Endometrium (tissue), 2 donors: ENCODE data around the gene C17orf107.
"Not testable (repeated sequence)": the region's sequence is repeated elsewhere in the genome, so short reads cannot be mapped to it uniquely, and the experiment has no call there.

Experiments
- FAIRE-seq: peaks from 2 replicates; lab custom pipeline; 2012; peaks lifted over from hg19 to GRCh38; lab: Jason Lieb, UNC
- donor health status: control.
- donor health status: control.

C17orf107 gene

GRCh38 chr17:4901108-4901647 is 1.8 kb downstream of the C17orf107 start:
- FAIRE-seq = no peak

DNA sequence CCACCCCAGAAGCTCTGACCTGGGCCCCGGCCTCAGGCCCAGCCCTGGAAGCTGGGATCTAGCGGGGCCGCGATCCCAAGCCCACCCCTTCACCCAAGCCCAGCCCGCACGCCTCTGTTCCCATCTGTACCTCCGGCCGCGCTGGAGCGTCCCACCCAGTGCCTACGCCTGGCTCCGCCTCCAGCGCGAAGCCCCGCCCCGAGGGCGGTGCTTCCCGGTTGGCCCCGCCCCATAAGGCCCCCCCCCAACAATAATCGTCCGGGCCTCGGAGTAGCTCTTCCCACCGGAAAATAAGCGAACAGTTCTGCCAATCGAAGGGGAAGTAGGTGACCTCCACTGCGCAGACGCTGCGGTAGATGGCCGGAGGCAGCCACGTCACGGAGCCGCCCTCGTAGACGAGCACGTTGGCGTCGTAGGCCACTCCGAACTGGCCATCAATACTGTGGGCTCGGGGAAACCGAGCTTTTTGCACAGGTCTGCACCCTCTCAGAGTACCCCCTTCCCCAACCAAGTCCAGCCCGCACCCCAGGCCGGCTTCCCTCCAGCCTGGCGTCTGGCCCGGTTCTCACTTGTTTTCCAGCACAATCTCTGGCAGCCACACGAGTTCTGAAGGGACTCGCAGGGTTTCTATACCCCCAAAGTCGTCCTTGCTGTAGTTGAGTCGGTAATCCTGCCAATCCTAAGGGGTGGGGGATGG is 2.5 kb downstream of the C17orf107 start:
- no peak for FAIRE-seq

DNA sequence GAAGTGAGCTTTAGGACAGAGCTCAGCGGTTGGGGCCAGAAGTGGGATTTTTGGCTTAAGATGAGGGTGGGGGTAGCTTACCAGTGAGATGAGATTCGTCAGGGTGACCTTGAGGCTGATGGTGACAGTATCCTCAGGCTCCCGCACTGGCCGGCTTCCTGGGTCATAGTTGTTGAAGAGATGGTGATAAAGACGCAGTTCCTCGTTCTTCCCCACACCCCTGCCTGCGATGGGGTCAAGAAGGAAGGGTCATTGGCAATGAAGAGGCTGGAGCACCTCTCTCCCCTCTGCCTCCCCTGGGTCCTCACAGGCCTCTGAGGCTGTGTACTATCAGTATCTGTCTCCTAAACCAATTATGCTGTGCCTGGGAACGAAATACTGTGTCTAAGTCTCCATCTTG is 3.2 kb downstream of the C17orf107 start:
- FAIRE-seq = no peak

DNA sequence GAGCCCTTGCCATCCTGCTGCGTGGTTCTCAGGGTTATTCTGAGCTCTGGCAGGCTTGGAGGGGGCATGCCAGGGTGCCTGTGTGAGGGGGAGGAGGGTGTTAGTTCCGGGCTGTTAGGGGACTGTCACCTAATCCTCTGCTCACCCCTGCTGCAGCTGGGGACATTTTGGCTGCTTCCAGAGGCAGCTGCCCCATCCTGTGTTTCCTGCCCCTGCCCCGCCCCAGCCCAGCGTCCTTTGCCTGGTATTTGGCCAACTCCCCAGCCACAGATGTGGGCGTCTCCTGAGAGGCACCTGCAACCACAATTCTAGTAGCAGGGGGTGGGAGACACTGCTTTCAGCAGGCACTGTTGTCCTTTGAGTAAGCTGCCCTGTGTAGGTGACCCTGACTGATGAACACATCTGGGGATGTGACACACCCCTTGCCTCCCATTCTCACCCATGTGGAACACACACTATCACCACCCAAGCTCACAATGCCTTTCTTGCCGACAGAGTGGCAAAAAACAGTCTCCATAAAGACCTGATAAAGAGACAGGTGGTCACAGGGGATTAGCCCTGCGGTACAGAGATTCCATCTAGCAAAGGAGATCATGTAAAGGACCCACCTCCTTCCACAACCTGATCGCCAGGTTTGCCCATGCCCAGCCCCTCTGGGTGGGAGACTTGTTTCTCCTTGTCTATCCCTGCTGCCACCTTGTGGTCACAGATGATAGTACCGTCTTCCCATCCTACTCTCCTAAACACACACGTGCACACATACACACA is 3.9 kb downstream of the C17orf107 start, which contains the start of gene CHRNE:
Gene CHRNE (minus strand): TSS at position 48 of the 768 bp plus-strand sequence. CDS start 35 bp downstream, at position 13.
- peak; percentile 48 for FAIRE-seq

DNA sequence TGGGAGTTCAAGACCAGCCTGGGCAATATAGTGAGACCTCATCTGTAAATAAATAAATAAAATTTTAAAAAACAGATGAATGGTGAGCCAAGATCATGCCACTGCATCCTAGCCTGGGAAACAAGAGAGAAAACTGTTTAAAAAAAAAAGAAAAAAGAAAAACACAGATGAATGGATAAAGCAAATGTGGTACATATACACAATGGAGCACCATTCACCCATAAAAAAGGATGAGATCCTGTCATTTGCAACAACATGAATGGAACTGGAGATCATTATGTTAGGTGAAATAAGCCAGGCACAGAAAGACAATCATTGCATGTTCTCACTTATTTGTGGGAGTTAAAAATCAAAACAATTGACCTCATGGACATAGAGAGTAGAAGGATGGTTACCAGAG is 7.3 kb downstream of the C17orf107 start:
- FAIRE-seq = not testable (repeated sequence)

- no peak for FAIRE-seq
These were observed 9.0 kb downstream of the C17orf107 start for GRCh38 chr17:4908301-4908700.

DNA sequence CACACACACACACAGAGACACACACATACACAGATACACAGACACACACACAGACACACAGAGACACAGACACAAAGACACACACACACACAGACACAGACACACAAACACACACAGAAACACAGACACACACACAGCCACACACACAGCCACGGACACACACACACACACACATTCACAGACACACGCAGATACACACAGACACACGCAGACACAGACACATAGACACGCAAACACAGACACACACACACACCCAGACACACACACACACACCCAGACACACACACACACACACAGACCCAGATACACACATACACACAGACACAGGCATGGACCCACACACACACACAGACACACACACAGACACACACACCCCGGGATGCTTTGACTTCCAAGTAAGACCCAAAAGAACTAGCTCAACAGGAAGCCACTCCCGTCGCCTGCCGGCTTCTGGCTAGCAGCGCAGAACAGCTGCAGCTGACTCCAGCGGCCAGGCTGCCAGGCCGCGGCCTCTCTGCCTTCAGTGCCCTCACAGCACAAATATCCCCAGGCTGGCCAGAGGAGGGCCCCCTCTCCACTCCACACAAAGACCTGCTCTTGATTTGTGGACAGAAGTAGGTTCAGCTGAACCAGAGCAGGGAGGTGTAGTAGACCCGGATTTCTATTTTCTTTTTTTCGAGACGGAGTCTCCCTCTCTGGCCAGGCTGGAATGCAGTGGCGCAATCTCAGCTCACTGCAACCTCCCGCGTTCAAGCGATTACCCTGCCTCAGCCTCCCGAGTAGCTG is 9.6 kb downstream of the C17orf107 start:
- FAIRE-seq = peak; percentile 59

GRCh38 chr17:4913994-4914393 is 14.7 kb downstream of the C17orf107 start:
- FAIRE-seq = no peak

- FAIRE-seq = not testable (repeated sequence)
These were observed 15.2 kb downstream of the C17orf107 start for GRCh38 chr17:4914551-4914950.

DNA sequence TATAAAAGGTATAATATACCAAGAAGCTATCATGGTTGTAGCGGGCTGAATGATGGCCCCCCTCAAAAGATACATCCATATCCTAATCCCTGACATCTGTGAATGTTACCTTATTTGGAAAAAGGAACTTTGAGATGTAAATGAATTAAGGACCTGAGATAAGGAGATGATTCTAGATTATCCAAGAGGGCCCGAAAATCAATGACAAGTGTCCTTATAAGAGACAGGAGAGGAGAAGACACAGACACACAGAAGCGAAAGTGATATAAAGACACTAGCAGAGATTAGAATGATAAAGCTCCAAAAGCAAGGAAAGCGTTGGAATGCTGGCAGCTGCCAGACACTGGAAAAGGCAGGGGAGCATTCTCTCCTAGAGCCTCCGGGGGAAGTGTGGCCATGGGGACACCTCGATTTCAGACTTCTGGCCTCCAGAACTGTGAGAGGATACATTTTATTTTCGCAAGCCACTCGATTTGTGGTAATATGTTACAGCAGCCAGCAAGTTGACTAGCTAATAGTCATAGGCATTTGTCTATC is 20.2 kb downstream of the C17orf107 start:
- FAIRE-seq = no peak

DNA sequence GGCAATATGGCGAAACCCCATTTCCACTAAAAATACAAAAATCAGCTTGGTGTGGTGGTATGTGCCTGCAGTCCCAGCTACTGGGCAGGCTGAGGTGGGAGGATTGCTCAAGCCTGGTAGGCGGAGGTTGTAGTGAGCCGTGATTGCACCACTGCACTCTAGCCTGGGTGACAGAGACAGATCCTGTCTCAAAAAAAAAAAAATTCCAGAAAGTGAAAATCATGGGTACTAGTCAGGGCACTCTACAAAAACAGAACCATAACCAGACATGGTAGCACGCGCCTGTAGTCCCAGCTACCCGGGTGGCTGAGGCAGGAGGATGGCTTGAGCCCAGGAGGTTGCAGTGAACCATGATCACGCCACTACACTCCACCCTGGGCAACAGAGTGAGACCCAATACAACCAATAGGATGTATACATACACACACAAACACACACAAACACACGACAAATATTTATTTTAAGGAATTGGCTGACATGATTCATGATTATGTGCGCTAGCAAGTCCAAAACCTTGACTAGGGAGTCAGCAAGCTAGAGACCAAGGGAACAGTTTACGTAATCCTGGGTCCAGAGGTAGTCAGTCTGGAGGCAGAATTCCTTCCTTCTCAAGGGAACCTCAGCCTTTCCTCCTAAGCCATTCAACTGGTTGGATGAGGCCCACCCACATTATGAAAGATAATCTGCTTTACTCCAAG is 21.2 kb downstream of the C17orf107 start:
- no peak for FAIRE-seq

- FAIRE-seq = no peak
These were observed 22.0 kb downstream of the C17orf107 start for GRCh38 chr17:4921320-4921719.

GRCh38 chr17:4926577-4927335 is 27.4 kb downstream of the C17orf107 start:
- FAIRE-seq = not testable (repeated sequence)

GRCh38 chr17:4928881-4929280 is 29.5 kb downstream of the C17orf107 start:
- FAIRE-seq = no peak

DNA sequence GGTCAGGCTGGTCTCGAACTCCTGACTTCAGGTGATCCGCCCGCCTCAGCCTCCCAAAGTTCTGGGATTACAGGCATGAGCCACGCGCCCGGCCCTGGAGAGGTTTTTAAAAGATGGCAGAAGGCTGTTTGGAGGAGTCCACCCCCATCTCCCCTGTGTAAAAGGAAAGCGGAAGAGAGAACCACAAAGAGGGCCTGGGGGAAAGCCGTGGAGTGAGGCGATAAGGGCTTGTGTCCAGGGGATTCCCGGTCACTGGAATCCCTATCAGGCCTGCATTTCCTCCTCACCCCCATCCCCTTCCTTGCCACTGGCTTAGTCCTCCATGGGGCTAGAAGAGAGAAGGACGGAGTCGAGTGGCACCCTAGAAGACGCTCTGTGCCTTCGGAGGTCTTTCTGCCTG is 32.6 kb downstream of the C17orf107 start, which contains the start of gene GP1BA:
Gene GP1BA (plus strand): TSS at position 315 of the 400 bp plus-strand sequence. CDS start 328 bp downstream, outside the sequence.
- FAIRE-seq = no peak

- no peak for FAIRE-seq
These were observed 33.4 kb downstream of the C17orf107 start for GRCh38 chr17:4932756-4933155.

- FAIRE-seq = no peak
These were observed 34.3 kb downstream of the C17orf107 start for GRCh38 chr17:4933646-4934045.

DNA sequence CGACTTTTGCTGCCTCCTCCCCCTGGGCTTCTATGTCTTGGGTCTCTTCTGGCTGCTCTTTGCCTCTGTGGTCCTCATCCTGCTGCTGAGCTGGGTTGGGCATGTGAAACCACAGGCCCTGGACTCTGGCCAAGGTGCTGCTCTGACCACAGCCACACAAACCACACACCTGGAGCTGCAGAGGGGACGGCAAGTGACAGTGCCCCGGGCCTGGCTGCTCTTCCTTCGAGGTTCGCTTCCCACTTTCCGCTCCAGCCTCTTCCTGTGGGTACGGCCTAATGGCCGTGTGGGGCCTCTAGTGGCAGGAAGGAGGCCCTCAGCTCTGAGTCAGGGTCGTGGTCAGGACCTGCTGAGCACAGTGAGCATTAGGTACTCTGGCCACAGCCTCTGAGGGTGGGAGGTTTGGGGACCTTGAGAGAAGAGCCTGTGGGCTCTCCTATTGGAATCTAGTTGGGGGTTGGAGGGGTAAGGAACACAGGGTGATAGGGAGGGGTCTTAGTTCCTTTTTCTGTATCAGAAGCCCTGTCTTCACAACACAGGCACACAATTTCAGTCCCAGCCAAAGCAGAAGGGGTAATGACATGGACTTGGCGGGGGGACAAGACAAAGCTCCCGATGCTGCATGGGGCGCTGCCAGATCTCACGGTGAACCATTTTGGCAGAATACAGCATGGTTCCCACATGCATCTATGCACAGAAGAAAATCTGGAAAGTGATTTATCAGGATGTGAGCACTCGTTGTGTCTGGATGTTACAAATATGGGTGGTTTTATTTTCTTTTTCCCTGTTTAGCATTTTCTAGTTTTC is 35.0 kb downstream of the C17orf107 start:
- no peak for FAIRE-seq

GRCh38 chr17:4935650-4936049 is 36.3 kb downstream of the C17orf107 start:
- no peak for FAIRE-seq

DNA sequence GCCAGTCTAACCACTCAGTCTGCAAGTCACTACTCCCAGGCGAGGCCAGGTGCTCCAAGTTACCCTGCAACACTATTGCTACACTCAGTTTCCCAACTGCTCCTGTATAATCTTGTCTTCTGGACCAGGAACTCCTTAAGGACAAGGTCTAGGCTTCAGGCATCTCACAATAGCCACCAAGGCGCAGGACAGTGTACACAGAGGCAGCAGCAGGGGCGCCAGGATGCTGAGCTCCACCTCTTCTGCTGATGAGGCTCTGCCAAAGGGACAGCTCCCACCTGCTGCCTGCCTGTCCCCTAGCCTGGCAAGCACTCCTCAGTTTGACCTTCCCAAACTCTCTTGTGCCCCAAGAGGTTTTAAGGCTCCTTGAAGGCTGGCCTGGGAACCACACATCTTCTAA is 37.1 kb downstream of the C17orf107 start:
- FAIRE-seq = no peak
